HepG2 (cell line): ENCODE results near the gene OLAH. TPM values are rescaled to one million over a fixed set of nuclear protein-coding genes. Genes with fewer than 3 reads are reported as not detected.

Source experiments
- ATAC-seq: fragments of 200-7000 bp; cut with Tn5 transposase; 3 replicates; pipeline ENCODE4 v1.9.1; 2020; ENCODE audit warnings: mild to moderate bottlenecking, moderate library complexity
- BruUV-seq: library from RNA; stranded (reverse); fragments of 400-500 nt; replicated peaks from 2 replicates; lab custom pipeline; 2021; lab: Mats Ljungman, UMichigan
- CTCF ChIA-PET: fragments of 300-600 bp; formaldehyde crosslinking; extraction: SDS; loops from one replicate; lab custom pipeline; 2021; ENCODE audit warnings: low total read pairs, inconsistent platforms, low intra/inter-chr PET ratio; lab: Yijun Ruan, JAX
- POLR2A ChIA-PET: fragments of 350-600 bp; sonication (Branson Sonifier 250); formaldehyde crosslinking; loops from one replicate; lab custom pipeline; 2020; ENCODE audit warnings: antibody characterized with exemption, inconsistent platforms; lab: Yijun Ruan, JAX
- DNase-seq: peaks from one replicate; pipeline ENCODE4 v3.0.0-alpha.2; 2015; ENCODE audit warnings: low spot score
- FAIRE-seq: peaks from 3 replicates; lab custom pipeline; 2011; peaks lifted over from hg19 to GRCh38; lab: Jason Lieb, UNC
- H2AFZ ChIP-seq: one replicate; pipeline ENCODE4 v1.6.1; 2011; ENCODE audit warnings: low read length, inconsistent platforms
- H3K27ac ChIP-seq: fragments of 300-600 bp; 3 replicates; pipeline ENCODE4 v1.8.0; 2011; ENCODE audit warnings: mixed run types, mild to moderate bottlenecking, mixed read lengths, low read length, inconsistent platforms; ENCODE audit not compliant: insufficient read depth; ENCODE audit errors: extremely low read length
- H3K27me3 ChIP-seq, 2 experiments: fragments of 200-600 bp in 1 of 2; 2 replicates in 1 of 2; 3 replicates in 1 of 2; pipeline versions ENCODE4 v1.6.0 to v1.8.0; 2011; ENCODE audit warnings: low read length in 2 of 2, mild to moderate bottlenecking in 2 of 2, moderate library complexity in 2 of 2, inconsistent platforms in 1 of 2; ENCODE audit not compliant: insufficient read depth in 2 of 2, control insufficient read depth in 1 of 2
- H3K36me3 ChIP-seq, 2 experiments: fragments of 200-600 bp in 1 of 2; replicated peaks in 1 of 2; 2 replicates in 1 of 2; 3 replicates in 1 of 2; pipeline versions ENCODE4 v1.5.1 to v1.8.0; 2011; ENCODE audit warnings: low read length in 2 of 2, inconsistent platforms in 1 of 2; ENCODE audit not compliant: insufficient read depth in 2 of 2, control insufficient read depth in 1 of 2
- H3K4me1 ChIP-seq: 2 replicates; pipeline ENCODE4 v1.5.1; 2012; ENCODE audit warnings: low read length, inconsistent platforms; ENCODE audit not compliant: insufficient read depth
- H3K4me2 ChIP-seq: 2 replicates; pipeline ENCODE4 v1.6.0; 2011; ENCODE audit warnings: low read depth, low read length, inconsistent platforms
- H3K4me3 ChIP-seq, 3 experiments: fragments of 200-600 bp in 1 of 3; sonication (generic), shearing (Covaris generic) in 1 of 3; replicated peaks in 1 of 3; 2 replicates each; pipeline ENCODE4 v1.5.1; 2011 to 2016; ENCODE audit warnings: low read length in 3 of 3, inconsistent platforms in 2 of 3, low read depth in 2 of 3, mild to moderate bottlenecking in 2 of 3, control low read depth in 1 of 3, mixed read lengths in 1 of 3; ENCODE audit not compliant: insufficient read depth in 1 of 3
- H3K79me2 ChIP-seq: one replicate; pipeline ENCODE4 v1.6.1; 2011; ENCODE audit warnings: low read length, inconsistent platforms; ENCODE audit not compliant: insufficient read depth
- H3K9ac ChIP-seq: 2 replicates; pipeline ENCODE4 v1.6.0; 2011; ENCODE audit warnings: mild to moderate bottlenecking, low read depth, low read length, inconsistent platforms; ENCODE audit not compliant: insufficient read depth
- H3K9me3 ChIP-seq: 2 replicates; pipeline ENCODE4 v1.5.1; 2012; ENCODE audit warnings: mild to moderate bottlenecking, low read length
- H4K20me1 ChIP-seq: 2 replicates; pipeline ENCODE4 v1.6.0; 2011; ENCODE audit warnings: inconsistent platforms, mild to moderate bottlenecking, low read length, moderate library complexity; ENCODE audit not compliant: insufficient read depth
- HCFC1 ChIP-seq: fragments of 150-350 bp; IDR thresholded peaks from 2 replicates; pipeline ENCODE4 v1.6.1; 2014; ENCODE audit warnings: low read depth, low read length
- HIC2 ChIP-seq: sonication (generic); formaldehyde crosslinking; IDR thresholded peaks from 2 replicates; pipeline ENCODE4 v1.9.0; 2022; ENCODE audit warnings: low read depth, missing genetic modification reagents
- HOMEZ ChIP-seq: IDR thresholded peaks from 2 replicates; pipeline ENCODE4 v1.6.1; 2016; ENCODE audit warnings: low read depth
- MED13 ChIP-seq: sonication (generic); formaldehyde crosslinking; IDR thresholded peaks from 2 replicates; pipeline ENCODE4 v1.5.0; 2020; ENCODE audit warnings: missing genetic modification reagents
- MXD4 ChIP-seq: IDR thresholded peaks from 2 replicates; pipeline ENCODE4 v1.6.1; 2016; ENCODE audit warnings: mild to moderate bottlenecking, missing biosample characterization, missing genetic modification reagents
- TAF1 ChIP-seq: sonication (generic); formaldehyde crosslinking; IDR thresholded peaks from 2 replicates; pipeline ENCODE4 v1.4.0; 2020; ENCODE audit warnings: missing genetic modification reagents
- THAP11 ChIP-seq: IDR thresholded peaks from 2 replicates; pipeline ENCODE4 v1.6.1; 2016; ENCODE audit warnings: missing biosample characterization, missing genetic modification reagents
- ZNF3 ChIP-seq: IDR thresholded peaks from 2 replicates; pipeline ENCODE4 v1.7.0; 2017; ENCODE audit warnings: inconsistent platforms
- ZNF460 ChIP-seq: sonication (generic); formaldehyde crosslinking; IDR thresholded peaks from 2 replicates; pipeline ENCODE4 v1.5.1; 2020; ENCODE audit warnings: missing genetic modification reagents, mild to moderate bottlenecking, borderline replicate concordance
- ZNF550 ChIP-seq: sonication (generic); formaldehyde crosslinking; IDR thresholded peaks from 2 replicates; pipeline ENCODE4 v1.4.0; 2020; ENCODE audit warnings: mild to moderate bottlenecking, missing genetic modification reagents, borderline replicate concordance
- ZNF569 ChIP-seq: sonication (generic); formaldehyde crosslinking; IDR thresholded peaks from 2 replicates; pipeline ENCODE4 v1.5.0; 2020; ENCODE audit warnings: mild to moderate bottlenecking, missing genetic modification reagents, moderate library complexity, borderline replicate concordance
- ZNF570 ChIP-seq: sonication (generic); formaldehyde crosslinking; IDR thresholded peaks from 2 replicates; pipeline ENCODE4 v1.4.0; 2020; ENCODE audit warnings: mild to moderate bottlenecking, missing genetic modification reagents, borderline replicate concordance
- ZNF605 ChIP-seq: sonication (generic); formaldehyde crosslinking; IDR thresholded peaks from 2 replicates; pipeline ENCODE4 v1.8.0; 2022; ENCODE audit warnings: mild to moderate bottlenecking, missing genetic modification reagents
- ZNF777 ChIP-seq: sonication (generic); formaldehyde crosslinking; IDR thresholded peaks from 2 replicates; pipeline ENCODE4 v1.4.0; 2020; ENCODE audit warnings: missing genetic modification reagents
- ZSCAN12 ChIP-seq: sonication (generic); formaldehyde crosslinking; IDR thresholded peaks from 2 replicates; pipeline ENCODE4 v1.9.0; 2021; ENCODE audit warnings: mild to moderate bottlenecking, missing genetic modification reagents
- WGBS: methylation state at CpG from one replicate; pipeline ENCODE4 v1.1.6; 2017; ENCODE audit warnings: low lambda C conversion rate; 5-methylcytosine and 5-hydroxymethylcytosine counted together
- in situ Hi-C: cut with HindIII; loops from 2 replicates; pipeline ENCODE4 v1.10.0; 2017; ENCODE audit warnings: low pct_unique_long_range_greater_than_20kb; ENCODE audit not compliant: extremely low pct_ligation_motif_present
- intact Hi-C: fragments of 100-400 bp; cut with micrococcal nuclease; formaldehyde crosslinking; loops from one replicate; pipeline ENCODE4 v1.10.0; 2022; ENCODE audit not compliant: unreplicated experiment
- polyA plus RNA-seq, 8 experiments: library from polyadenylated mRNA; depleted of rRNA in 3 of 8; stranded (reverse) in 7 of 8; unstranded in 1 of 8; fragments of >200 nt; fragmentation: Illumina TruSeq in 4 of 8; extraction: Trizol in 4 of 8; gene quantifications; 2 replicates each; pipeline versions ENCODE4 v1.2.1 to v1.2.3, GENCODE V29; 2011 to 2016; ENCODE audit warnings: low read depth in 4 of 8, missing spikeins in 1 of 8, mixed read lengths in 1 of 8; ENCODE audit not compliant: insufficient read depth in 1 of 8
- total RNA-seq, 5 experiments: library from RNA; depleted of rRNA; stranded (reverse); fragments of >200 nt; fragmentation: Illumina TruSeq; extraction: Trizol; gene quantifications; 2 replicates each; pipeline ENCODE4 v1.2.3, GENCODE V29; 2016; ENCODE audit warnings: low read depth in 1 of 5
- TF ChIP-seq, protein P1 (sequence below): sonication (generic); formaldehyde crosslinking; IDR thresholded peaks from 2 replicates; pipeline ENCODE4 v1.5.0; 2020; ENCODE audit warnings: mild to moderate bottlenecking, low read depth, missing genetic modification reagents, borderline replicate concordance
- TF ChIP-seq, protein P2 (sequence below): sonication (generic); formaldehyde crosslinking; IDR thresholded peaks from 2 replicates; pipeline ENCODE4 v1.4.0; 2020; ENCODE audit warnings: missing genetic modification reagents

The OLAH gene
- total and polyA plus RNA-seq, 2 of the 13 experiments (the other 11 are each of a cell fraction or from before 2014, with no cell fraction given) = 0.13 TPM; not detected in 1

DNA sequence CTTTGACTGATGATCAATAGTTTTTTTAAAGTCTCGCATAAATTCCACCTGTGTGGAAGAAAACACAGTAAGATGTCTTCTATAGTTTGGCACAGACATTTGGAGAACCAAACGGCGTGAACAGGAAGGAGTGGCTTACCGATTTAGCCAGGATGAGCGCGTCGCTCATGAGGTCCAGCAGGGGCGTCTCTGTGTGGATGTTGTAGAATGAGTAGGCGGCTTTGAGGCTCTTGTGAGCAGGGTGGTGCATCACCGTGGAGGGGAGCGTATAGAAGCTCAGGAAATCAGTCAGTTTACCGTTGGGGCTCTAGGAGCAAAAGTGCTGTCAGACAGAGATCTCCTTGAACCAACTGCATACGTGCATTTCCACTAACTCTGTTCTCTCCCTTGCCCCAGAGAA, 68.9 kb downstream of the OLAH start:
- H3K4me3 ChIP-seq = no peak overlapping the region
- H3K36me3 ChIP-seq = peaks cover 7 to 26% of the 10 kb centered on the region in 2 experiments; a peak in 4 of 5 replicates
- ATAC-seq (no peak), FAIRE-seq (no peak), DNase-seq (no peak)
- ChIA-PET POLR2A (no interaction called here), CTCF (no interaction called here)
- H4K20me1 ChIP-seq = no peaks in the 10 kb centered on the region
- intact Hi-C loops (no loop called here), in situ Hi-C loops (no loop called here)
- H2AFZ ChIP-seq = no peak overlapping the region
- no peaks in the 10 kb centered on the region for H3K27me3 ChIP-seq
- no peaks in the 10 kb centered on the region for H3K9me3 ChIP-seq
- peaks cover 20% of the 10 kb centered on the region for H3K4me1 ChIP-seq
- WGBS = 98% methylated on average over 13 of the region's 13 CpGs
- H3K4me2 ChIP-seq = no peak overlapping the region
- no TSS peak for BruUV-seq
- H3K9ac ChIP-seq = no peak overlapping the region
- H3K79me2 ChIP-seq = no peaks in the 10 kb centered on the region
- H3K27ac ChIP-seq = no peak overlapping the region
- no peak for TF ChIP-seq MED13 (CRISPR knock-in tag)
- TF ChIP-seq HCFC1 = no peak
- TF ChIP-seq ZNF569 (CRISPR knock-in tag) = no peak
- TF ChIP-seq, protein P1, sequence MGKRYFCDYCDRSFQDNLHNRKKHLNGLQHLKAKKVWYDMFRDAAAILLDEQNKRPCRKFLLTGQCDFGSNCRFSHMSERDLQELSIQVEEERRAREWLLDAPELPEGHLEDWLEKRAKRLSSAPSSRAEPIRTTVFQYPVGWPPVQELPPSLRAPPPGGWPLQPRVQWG (CRISPR knock-in tag) = no peak
- TF ChIP-seq ZNF605 (CRISPR knock-in tag) = no peak
- TF ChIP-seq ZSCAN12 (CRISPR knock-in tag) = no peak
- no peak for TF ChIP-seq MXD4 (CRISPR knock-in tag)
- no peak for TF ChIP-seq ZNF777 (CRISPR knock-in tag)
- TF ChIP-seq HIC2 (CRISPR knock-in tag) = no peak
- no peak for TF ChIP-seq ZNF460
- TF ChIP-seq THAP11 (CRISPR knock-in tag) = no peak
- TF ChIP-seq ZNF570 = no peak
- TF ChIP-seq ZNF3 (CRISPR knock-in tag) = no peak
- no peak for TF ChIP-seq HOMEZ (CRISPR knock-in tag)
- TF ChIP-seq, protein P2, sequence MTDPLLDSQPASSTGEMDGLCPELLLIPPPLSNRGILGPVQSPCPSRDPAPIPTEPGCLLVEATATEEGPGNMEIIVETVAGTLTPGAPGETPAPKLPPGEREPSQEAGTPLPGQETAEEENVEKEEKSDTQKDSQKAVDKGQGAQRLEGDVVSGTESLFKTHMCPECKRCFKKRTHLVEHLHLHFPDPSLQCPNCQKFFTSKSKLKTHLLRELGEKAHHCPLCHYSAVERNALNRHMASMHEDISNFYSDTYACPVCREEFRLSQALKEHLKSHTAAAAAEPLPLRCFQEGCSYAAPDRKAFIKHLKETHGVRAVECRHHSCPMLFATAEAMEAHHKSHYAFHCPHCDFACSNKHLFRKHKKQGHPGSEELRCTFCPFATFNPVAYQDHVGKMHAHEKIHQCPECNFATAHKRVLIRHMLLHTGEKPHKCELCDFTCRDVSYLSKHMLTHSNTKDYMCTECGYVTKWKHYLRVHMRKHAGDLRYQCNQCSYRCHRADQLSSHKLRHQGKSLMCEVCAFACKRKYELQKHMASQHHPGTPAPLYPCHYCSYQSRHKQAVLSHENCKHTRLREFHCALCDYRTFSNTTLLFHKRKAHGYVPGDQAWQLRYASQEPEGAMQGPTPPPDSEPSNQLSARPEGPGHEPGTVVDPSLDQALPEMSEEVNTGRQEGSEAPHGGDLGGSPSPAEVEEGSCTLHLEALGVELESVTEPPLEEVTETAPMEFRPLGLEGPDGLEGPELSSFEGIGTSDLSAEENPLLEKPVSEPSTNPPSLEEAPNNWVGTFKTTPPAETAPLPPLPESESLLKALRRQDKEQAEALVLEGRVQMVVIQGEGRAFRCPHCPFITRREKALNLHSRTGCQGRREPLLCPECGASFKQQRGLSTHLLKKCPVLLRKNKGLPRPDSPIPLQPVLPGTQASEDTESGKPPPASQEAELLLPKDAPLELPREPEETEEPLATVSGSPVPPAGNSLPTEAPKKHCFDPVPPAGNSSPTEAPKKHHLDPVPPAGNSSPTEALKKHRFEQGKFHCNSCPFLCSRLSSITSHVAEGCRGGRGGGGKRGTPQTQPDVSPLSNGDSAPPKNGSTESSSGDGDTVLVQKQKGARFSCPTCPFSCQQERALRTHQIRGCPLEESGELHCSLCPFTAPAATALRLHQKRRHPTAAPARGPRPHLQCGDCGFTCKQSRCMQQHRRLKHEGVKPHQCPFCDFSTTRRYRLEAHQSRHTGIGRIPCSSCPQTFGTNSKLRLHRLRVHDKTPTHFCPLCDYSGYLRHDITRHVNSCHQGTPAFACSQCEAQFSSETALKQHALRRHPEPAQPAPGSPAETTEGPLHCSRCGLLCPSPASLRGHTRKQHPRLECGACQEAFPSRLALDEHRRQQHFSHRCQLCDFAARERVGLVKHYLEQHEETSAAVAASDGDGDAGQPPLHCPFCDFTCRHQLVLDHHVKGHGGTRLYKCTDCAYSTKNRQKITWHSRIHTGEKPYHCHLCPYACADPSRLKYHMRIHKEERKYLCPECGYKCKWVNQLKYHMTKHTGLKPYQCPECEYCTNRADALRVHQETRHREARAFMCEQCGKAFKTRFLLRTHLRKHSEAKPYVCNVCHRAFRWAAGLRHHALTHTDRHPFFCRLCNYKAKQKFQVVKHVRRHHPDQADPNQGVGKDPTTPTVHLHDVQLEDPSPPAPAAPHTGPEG (CRISPR knock-in tag) = no peak
- TF ChIP-seq ZNF550 (CRISPR knock-in tag) = no peak
- no peak for TF ChIP-seq TAF1 (CRISPR knock-in tag)
